NB4 (cell line): ENCODE measurements around the gene LRMDA.
"Not testable (repeated sequence)": the region's sequence is repeated elsewhere in the genome, so short reads cannot be mapped to it uniquely, and the experiment has no call there.

Experiments used
- DNase-seq: peaks from one replicate; pipeline ENCODE4 v3.0.0; 2010; ENCODE audit warnings: low read depth
- H3K4me3 ChIP-seq: one replicate; pipeline ENCODE4 v1.5.1; 2011; ENCODE audit warnings: mild to moderate bottlenecking, low read depth, low read length, moderate library complexity
- CTCF ChIP-seq: IDR thresholded peaks from one replicate; pipeline ENCODE4 v1.5.1; 2012; ENCODE audit warnings: low read depth, low read length
- MYC ChIP-seq: IDR thresholded peaks from 2 replicates; pipeline ENCODE4 v1.6.1; 2011; ENCODE audit warnings: low read depth, low read length
- POLR2A ChIP-seq: IDR thresholded peaks from 2 replicates; pipeline ENCODE4 v1.6.1; 2011; ENCODE audit warnings: mild to moderate bottlenecking; ENCODE audit not compliant: insufficient read length; ENCODE audit errors: extremely low read depth
- TF ChIP-seq, protein P1 (sequence below): IDR thresholded peaks from 2 replicates; pipeline ENCODE4 v1.6.1; 2011; ENCODE audit warnings: low read depth, low read length

The LRMDA gene

DNA sequence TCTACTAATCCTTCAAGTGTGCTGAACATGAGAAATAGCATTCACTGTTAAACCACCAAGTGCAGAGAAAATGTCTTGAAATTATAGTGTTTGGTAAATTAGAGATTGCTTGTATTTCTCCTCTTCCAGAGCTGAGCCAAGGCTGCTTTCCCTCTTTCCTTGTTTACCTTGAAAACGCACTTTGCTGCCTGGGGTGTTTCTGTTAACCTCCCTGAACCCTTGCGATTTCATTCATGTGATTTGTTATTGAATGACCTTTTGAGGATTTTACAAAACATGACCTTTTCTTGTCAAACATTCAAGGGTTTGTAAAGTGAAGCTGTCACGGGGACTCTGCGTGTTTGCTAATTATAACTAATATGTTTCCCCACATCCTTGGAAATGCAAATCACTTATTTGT lies 169.4 kb downstream of the LRMDA start:
- no peak overlapping the region for H3K4me3 ChIP-seq
- no peak for DNase-seq
- TF ChIP-seq CTCF (no peak), POLR2A (no peak), MYC (no peak)
- TF ChIP-seq, protein P1, sequence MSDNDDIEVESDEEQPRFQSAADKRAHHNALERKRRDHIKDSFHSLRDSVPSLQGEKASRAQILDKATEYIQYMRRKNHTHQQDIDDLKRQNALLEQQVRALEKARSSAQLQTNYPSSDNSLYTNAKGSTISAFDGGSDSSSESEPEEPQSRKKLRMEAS: no peak

DNA sequence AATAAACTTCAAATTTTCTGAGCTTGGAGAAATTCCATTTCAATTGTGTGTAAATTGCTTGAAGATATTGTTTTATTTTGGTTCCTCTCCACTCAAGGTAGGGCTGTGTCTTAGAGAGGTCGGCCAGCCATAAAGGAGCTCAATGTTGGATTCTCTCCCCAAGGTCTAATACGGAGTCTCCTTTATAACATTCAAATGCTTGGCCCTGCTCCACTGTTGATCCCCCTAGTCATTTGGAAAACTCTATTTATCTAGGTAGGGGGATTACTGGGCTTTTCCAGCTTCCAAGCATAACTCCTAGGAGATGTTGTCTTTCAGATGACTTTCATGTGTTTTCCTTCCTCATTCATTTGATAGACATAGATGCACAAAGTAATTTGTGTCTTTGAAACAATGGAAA lies 170.9 kb downstream of the LRMDA start:
- TF ChIP-seq CTCF (no peak), MYC (no peak), POLR2A (no peak)
- TF ChIP-seq, protein P1: no peak
- H3K4me3 ChIP-seq: no peak overlapping the region
- no peak for DNase-seq

DNA sequence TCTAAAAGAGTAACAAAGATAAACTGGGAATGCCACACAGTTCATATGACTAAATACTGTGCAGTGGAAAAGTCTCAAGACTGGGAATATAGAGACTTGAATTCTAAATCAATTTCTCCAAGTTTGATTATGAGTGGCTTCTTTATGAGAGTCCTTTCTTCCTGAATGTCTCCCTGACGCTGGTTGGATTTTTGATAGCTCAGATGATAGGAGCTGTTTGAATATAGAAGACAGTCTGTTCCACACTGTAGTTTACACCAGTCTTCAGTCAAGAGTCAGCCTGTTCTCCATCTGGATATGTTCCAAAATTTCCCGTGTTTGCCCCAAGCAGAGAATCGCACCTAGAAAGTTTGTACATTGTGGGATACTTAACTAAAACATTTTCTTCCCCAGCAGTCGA lies 173.7 kb downstream of the LRMDA start:
- TF ChIP-seq POLR2A: no peak
- no peak for TF ChIP-seq CTCF
- no peak for TF ChIP-seq MYC
- TF ChIP-seq, protein P1: no peak
- DNase-seq: no peak
- no peak overlapping the region for H3K4me3 ChIP-seq

GRCh38 chr10:75605795-75606194 lies 174.4 kb downstream of the LRMDA start:
- not testable (repeated sequence) for H3K4me3 ChIP-seq, DNase-seq

- H3K4me3 ChIP-seq: no peak overlapping the region
- DNase-seq: no peak
- TF ChIP-seq POLR2A (no peak), MYC (no peak), CTCF (no peak)
- TF ChIP-seq, protein P1: no peak
Measured at GRCh38 chr10:75606203-75606779, 174.9 kb downstream of the LRMDA start.

DNA sequence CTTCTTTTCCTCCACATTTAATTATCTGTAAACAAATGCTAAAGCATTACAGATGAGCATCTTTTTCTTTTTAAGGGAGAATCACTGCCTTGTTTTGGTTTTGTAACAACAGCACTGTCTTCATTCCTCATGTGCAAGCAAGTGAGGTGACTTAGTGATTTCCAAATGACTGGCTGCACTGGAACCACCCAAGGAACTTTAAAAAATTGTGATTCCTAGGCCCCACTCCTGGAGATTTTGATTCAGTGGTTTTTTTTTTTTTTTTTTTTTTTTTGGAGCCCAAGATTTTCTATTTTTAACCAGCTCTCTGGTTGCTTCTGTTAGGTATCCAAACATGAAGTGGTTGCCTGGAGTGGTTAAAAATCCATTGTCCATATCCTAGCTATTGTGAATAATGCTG lies 176.2 kb downstream of the LRMDA start:
- no peak for DNase-seq
- TF ChIP-seq CTCF (no peak), MYC (no peak), POLR2A (no peak)
- TF ChIP-seq, protein P1: no peak
- no peak overlapping the region for H3K4me3 ChIP-seq
